ENCODE measurements around the gene PALLD.

Gene PALLD

DNA sequence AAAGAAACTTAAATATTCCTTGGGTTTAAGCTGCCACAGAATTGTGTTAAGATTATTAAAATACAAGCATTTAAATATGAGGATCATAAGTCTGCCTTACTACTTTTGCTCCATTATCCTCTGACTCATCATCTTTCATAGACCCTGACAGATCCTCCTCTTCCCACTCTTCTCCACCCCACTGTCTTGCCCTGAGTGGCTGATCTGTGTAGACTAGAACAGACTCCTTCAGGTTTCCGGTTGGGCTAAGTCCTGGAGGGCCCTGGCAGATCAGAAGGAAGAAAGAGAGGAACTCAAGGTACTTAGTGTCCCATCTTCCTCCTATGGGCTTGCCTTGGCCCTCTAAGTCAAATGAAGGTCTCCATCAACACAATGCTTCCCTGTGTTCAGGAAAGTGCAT lies 30.7 kb downstream of the PALLD start:
- DNase-seq = no peak

DNA sequence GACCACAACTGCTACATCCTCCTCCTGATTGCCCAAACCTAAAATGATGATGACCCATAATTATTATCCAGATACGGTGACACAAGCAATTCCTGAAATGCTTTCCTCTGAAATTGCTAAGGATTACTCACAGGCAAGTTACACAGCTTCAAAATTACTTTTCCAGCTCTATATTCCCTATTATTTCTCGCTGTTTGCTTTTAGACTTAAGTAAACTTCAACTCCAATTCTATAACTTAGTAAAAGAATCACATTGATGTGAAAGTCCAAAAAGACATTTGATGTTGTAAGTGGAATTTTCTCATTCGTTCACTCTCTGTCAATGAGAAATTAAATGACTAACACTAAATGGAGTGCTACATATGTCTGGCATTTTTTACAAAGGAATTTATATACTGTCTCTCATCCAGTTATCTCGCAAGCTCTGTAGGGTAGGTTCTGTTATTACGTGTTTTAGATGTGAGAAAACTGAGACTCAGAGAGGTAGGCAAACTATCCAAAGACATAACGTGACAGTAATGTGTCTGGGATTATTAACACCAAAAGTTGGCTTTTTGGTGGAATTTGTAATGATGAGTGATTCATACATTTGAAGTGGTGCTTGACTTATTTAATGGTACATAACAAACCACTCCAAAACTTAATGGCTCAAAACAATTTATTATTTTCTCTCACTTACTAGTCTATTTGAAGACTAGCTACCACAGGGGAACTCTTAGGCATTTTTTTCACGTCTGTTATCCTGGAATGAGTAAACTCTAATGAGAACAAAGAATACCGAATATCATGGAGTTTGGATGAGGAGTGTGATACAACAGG lies 31.5 kb downstream of the PALLD start:
- no peak for DNase-seq

DNA sequence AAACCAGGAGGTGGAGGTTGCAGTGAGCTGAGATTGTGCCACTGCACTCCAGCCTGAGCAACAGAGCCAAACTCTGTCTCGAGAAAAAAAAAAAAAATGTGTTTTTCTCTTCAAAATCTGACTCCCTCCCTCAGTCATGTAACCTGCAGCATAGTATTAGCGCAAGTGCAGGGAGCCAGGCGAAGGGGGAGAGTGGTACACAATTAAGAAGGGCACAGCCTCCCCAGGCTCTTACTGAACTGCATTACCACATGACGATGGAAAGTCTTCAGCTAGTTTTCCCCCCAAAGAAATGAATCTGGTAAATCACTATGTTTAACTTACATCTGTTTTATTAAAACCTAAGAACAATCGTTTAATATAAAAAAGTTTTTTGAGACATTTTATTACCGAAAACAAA lies 32.4 kb downstream of the PALLD start:
- no peak for DNase-seq

DNA sequence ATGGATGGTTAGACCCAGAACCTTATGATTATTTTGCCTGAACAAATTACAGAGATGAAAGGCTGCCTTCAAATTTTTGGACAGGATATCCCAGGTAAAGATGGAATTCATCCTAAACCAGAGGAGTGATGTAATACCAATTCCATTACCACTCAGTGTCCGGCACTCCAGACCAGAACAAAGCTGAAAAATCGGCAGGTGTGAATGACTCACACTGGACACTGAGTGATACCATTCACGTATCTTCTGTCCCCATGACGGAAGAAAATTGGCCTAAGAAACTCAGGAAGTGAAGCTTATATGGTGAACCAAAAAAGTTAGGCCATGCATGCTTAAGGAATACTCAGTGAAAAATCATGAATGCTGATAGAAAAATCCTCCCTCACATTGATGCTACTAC lies 34.5 kb downstream of the PALLD start:
- DNase-seq = no peak

DNA sequence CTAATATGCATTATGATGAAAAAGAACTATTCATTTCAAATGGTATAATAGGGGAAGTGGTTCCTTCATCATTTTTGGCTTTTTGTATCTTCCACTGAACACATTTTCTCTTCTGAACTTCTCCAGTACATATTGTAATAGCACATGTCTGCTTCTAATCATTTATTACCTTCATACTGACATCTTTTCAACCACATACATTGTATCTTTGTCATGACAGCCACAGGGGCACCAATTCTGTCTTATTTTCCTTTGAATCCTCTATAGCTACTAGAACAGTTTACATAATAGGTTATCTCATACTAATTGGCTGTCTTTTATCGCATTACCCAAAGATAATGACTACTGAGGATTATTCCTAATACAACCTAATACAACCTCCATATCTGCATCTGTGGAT lies 37.7 kb downstream of the PALLD start:
- DNase-seq = no peak

DNA sequence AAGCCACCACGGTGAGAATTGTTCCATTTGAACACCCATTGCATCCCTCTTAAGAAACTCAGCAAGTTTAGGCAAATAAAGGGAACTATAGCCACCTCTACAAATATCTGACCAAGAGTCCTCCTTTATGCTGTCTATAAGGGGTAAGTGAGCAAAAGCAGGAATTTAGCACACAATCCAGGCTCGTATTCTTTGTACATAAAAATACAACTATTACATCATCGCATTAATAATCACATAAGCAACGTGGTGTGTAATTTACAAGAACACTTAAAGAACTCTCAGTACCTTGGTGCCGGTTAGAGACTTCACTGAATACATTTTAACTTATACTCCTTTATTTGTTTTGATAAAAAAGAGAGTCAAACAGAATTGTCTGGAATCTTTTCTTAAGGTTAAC lies 38.8 kb downstream of the PALLD start:
- no peak for DNase-seq

DNA sequence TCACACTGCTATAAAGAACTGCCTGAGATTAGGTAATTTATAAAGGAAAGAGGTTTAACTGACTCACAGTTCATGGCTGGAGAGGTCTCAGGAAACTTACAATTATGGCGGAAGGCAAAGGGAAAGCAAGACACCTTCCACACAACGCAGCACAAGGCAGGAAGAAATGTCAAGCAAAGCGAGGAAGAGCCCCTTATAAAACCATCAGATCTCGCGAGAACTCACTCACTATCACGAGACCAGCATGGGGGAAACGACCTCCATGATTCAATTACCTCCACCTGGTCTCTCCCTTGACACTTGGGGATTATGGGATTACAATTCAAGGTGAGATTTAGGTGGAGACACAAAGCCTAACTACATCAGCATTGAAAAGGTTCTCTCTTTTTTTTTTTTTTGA lies 39.6 kb downstream of the PALLD start:
- DNase-seq = no peak

DNA sequence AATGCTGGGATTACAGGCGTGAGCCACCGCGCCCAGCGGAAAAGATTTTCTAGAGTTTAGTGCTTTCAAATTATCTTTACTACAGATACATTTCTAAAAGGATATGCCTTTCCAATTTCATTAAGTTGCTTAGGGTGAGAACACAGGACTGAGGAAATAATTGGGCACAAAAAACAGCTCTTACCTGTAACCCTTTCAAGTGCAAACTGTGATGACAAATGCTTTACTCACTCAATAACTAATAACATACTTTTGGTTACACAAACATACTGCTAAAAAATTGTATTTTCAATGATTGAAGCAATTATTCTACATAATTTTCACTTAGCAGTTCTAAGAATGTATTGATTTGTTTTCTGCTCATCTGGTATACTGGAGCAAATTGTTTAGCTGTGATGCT lies 40.2 kb downstream of the PALLD start:
- DNase-seq = no peak

DNA sequence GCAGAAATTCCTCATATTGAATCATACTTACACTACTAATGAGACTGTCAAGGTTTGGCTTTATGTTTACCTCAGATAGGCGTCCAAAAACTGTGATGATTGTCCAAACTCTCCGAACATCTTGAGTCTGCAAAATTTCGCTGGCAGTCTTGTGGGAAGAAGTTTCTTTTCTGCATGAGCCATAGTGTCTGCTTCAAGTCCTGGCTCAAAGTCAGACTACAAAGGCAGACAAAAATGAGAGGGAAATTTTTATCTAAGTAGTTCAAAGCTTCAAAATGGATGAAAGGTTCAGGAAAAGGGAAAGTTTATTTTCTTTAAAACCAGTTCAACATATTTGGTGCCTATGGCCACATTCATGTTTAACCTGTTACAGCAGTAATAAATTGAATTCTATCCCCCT lies 40.7 kb downstream of the PALLD start:
- DNase-seq = no peak

DNA sequence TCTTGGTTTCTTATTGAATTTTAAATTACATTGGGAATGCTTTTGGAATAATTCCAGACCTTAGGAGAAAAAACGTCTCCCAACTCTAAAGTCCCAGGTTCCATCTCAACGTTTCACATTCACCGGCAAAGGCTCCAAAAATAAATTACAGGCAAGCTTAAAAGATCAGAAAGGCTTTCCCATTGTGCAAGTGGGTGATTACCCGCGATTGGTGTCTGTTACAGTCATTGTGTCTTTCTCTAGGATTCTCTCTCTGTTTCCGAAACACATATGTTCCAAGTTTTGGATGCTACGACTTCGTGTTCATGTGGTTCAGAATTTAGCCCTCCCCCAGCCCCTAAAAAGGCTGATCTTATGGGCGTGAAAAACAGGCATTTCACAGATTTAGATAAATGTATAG lies 41.8 kb downstream of the PALLD start:
- no peak for DNase-seq

DNA sequence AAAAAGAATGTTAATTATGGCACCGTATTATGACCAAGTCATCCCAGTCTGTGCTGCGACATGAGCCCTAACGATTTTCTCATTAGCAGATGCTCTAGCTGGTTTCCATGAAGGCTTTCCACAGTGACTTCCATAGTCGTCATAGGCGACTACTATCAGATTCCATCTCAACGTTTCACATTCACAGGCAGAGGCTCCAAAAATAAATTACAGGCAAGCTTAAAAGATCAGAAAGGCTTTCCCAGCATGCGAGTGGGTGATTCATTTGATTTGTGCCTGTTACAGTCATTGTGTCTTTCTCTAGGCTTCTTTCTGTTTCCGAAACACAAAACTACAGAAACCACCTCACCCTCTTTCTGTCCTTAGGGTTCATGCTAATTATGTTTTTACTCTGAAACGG lies 43.2 kb downstream of the PALLD start:
- DNase-seq = no peak

DNA sequence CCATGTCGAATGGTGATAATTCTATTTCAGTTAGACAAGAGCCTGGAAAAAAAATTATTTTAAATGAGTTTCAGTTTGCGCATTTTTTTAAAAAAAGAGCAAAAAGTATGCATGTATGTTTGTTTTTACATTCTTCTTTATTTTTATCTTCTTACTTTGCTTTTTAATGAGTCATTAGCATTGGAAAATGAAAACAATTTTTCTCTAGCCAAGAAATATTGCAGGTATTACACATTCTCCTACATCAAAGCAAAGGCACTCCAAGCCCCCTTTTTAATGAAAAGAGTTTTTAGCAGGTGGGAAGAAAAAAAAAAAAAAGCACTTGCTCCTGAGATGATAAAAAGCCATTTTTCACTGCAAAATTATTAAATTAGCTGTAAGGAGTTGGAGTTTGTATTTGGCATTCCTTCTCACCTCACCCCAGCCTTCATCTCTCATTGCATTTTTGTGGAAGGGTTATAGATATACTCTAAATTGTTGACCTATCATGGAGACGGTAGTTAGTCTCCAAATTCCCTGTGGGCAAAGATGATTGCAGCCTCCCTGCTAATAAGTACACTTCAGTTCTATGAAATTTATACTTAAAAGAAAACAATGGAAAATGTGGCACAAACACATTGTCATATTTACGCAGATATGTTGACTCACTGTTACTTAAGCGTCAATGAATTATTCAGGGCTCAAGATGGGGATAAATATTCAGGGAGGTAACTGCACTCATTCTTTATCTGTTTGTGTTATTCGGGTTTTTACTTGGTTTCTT lies 43.8 kb downstream of the PALLD start:
- no peak for DNase-seq

DNA sequence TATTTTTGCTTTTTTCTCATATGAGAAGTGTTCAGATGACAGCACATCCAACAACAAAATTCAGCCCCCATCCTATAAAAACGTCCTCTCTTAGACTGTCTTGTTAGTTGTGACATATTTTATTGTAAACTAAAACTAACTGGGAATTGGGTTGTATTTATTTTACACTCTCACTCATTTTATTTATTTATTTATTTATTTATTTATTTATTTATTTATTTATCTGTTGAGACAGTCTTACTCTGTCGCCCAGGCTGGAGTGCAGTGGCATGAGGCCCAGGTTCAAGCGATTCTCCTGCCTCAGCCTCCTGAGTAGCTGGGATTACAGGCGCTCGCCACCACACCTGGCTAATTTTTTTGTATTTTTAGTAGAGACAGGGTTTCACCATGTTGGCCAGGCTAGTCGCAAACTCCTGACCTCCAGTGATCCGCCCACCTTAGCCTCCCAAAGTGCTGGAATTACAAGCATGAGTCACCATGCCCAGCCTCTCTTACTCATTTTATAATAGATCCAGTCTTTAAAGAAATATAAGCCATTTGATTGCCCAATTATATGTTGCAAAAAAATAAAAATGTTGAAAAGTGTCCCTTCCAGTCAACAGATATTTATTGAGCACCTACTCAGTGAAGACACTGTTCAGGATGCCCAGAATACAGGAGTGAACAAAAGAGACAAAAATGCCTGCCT lies 44.6 kb downstream of the PALLD start:
- DNase-seq = peak; percentile 13 to 45 (median 26)

DNA sequence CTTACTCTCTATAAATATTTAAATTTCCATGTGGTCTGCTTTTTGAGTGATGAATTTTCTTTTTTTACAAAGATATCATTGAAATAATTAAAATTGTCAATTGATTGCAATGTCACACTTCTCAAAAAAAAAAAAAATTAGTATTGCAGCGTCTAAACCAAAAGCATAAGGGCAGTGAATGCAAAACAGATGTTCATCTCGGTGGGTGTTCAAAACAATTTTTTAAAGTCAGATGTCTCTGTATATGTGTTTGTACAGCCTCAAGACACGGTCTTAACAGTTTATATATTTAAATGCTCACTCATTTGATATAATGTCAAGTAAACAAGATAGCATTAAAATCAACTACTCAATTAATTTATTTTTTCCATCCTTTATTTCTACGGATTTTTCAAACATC lies 52.3 kb downstream of the PALLD start:
- DNase-seq = no peak

DNA sequence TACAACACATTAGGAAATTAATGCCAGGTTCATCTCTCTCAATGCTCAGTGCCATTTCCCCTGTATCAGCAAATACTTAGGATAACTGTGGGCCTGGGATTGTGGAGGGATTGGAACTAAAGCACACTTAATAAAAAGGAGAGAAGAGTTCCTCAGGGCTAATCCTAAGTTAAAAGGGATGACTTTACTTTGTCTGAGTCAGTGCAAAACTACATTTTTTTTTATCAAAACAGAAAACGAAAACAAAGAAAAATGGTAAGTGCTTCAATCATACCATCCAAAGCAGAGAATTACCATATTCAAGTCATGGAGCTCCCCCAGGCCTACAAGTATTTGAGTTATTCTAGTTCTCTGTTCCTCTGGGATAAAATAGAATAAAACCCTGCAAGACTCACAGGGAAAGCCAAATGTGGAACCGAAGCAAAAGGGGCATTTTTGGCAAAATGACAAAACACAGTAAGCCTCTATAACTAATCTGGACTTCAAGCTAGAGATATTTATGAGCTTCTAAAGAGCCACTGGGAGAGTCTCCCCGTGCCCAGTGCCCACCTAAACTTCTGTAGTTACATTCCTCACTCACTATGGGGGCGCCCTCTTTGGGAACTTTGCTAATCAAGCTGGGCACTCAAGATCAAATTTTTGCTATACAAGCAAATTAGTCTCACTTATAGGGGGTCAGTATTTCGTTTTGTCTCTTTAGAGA lies 53.4 kb downstream of the PALLD start:
- no peak for DNase-seq

DNA sequence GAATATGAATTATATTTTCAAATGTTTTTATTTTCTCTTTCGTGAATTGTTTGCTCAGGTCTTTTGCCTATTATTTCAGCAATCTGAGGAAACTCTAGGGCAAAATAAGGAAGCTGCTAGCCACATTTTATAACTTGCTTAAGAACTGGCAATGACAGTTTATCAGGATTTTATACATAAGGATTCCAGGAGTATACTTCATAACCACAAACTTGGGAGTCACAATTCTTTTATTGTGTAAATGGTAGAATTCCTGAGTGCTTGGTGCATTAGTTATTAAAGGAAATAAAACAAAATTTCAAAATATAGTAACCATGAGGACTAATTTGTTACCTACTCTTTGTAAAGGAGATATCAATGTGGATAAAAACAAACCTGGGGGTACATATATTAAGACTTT lies 54.4 kb downstream of the PALLD start:
- peak in 3 of 4 experiments; percentile 2 to 40 (median 26) for DNase-seq

DNA sequence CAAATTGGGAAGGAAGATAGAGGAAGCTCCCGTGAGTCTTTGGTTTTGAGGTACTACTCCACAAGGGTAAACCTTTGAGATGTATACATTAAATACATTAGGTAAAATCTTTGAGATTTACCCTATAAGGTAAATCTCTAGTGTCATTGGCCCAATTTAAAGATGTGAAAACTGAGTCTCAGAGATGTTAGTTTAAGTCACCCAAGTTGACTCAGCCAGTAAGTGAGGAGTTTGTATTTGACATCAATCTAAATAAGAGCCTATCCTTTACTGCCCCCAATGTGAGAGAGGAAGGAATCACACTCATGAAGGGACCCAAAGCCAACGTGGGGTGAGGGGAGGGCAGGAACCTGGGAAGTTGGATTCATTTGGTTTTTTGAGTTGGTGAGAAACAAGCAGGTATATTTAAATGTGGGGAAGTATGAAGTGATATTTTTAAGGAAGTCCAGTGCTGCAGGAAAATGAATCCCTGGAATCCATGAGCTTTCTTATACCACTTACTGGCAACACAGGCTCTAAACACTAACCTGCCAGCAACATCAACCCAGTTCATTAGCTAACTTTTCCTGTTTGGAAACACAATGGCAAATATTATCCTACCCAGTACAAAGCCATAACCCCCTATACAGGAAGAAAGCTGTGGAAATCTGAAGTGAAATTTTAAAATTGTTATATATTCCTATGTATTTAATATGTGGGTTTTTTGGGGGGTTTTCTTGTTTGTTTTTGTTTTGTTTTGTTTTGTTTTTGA lies 55.3 kb downstream of the PALLD start:
- DNase-seq = peak; percentile 4 to 40 (median 24)

DNA sequence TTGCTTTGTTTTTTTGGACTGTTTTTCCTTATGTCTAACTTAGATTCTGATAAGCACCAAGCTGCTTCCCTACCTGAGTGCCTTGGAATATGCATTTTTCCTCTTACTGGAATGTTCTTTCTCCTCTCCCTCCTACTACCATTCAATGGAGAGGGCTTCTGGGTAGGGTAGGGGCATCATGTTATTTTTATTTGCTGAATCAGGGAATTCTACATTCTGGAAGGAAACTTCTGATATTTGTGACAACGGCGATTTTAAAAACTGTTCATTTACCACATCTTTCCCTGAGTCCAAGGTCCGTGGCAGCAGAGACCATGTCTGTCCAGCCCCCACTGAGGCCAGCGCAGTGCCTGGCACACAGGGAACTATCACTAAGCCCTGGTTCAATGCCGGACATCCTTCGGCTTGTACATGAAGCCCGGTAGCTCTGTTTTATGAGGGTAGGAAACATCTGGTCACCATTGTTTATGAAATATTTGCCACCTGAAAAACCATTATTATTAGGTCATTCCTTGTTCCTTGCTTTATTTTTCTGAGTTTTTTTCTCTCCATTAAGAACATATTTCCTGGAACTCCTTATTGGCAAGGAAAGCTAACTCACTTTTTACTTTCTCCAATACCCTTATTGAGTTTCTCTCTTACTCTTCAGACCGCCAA lies 57.0 kb downstream of the PALLD start:
- no peak for DNase-seq

DNA sequence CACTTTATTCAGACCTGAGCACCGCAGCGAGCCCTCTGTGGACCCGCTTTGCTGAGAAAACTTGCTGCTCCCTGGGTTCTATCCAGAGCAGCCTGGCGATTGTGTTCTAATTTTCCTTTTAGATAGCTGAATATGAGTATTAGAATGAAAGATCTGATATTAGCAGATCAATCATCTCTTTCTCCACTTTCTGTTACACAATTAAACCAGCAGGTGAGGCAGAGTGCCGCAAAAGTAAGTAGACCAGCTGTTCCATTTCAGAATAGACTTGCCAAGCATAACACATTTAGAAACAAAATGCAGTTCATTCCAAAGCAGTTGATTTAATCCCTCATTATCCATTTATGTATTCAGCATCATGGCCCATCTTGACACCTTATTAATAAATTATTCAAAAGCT lies 58.6 kb downstream of the PALLD start:
- DNase-seq = no peak

DNA sequence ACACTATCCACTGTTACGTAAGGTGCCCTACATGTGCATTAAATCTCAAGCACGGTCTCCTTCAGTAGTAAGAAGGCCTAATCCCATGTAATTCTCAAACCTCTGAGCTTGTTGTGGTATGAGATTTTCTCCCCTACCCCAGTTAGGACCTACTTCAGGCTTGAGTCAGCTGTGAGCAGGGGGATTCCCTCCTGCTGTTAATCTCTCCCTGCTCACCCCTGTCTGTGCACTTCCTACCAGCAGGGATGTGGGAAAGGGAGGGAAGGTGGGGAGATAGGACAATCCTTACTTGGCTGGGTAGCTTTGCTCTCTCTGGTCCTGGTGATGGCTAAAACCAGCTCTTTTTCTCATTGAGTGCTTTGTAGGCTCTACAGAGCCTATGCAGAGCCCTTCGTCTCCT lies 60.8 kb downstream of the PALLD start:
- no peak for DNase-seq

DNA sequence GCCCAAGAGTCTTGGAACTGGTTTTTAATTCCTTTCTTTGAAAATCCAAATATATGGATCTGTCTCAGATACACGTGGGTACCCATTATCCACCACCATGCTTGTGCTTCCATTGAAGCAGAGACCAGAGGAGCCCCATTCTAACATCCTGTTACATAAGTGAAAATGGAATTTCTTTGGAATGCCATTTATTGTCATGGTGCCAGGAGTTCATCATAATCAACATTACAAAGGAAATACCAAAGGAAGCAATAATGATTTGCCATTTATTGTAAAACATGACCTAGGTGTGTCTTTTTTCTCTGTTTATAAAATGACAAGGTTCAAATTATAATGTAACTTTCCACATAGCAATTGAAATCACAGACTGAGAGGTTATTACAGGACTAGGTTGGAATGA lies 61.7 kb downstream of the PALLD start:
- no peak for DNase-seq

Data from suppressor macrophage (primary cell).